ENCODE data around the gene MT1M.
A peak's percentile ranks its signal among the peaks of the same experiment; 100 is the strongest.
"Not testable (repeated sequence)": the region's sequence is repeated elsewhere in the genome, so short reads cannot be mapped to it uniquely, and the experiment has no call there.

MT1M gene

GRCh38 chr16:56652600-56652999 lies 20.1 kb downstream of the MT1M start:
- no peak for DNase-seq

- DNase-seq: no peak
Measured at GRCh38 chr16:56653218-56653617, 20.8 kb downstream of the MT1M start.

- peak; percentile 72 for DNase-seq
Measured at GRCh38 chr16:56657555-56658326, 25.3 kb downstream of the MT1M start, which contains the start of gene MT1F. Gene MT1F, plus strand, starts transcription at chr16:56657959. Its CDS starts 100 bp downstream, at chr16:56658059.

DNA sequence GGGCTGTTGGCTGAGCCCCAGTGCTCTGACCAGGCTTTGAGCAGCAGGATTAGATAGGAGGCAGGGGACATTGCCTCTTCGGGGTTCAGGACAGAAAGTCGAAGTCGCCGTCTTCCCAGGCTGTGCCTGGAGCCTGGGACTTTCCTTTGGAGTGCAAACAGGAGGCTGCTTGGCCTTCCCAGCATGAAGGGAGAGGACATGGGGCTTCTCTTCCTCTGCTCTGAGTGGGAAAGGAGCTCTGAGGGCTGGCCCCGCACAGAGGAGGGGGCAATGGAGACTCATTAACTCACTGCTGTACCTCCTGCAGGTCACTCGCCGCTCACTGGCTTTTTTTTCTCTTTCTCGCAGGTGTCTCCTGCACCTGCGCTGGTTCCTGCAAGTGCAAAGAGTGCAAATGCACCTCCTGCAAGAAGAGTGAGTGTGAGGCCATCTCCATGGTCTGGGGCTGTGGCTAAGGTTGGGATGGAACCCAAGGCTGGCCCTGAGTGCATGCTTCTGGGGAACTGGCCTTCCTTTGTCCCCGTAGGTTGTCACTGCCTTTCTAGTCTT lies 25.9 kb downstream of the MT1M start:
- no peak for DNase-seq

DNA sequence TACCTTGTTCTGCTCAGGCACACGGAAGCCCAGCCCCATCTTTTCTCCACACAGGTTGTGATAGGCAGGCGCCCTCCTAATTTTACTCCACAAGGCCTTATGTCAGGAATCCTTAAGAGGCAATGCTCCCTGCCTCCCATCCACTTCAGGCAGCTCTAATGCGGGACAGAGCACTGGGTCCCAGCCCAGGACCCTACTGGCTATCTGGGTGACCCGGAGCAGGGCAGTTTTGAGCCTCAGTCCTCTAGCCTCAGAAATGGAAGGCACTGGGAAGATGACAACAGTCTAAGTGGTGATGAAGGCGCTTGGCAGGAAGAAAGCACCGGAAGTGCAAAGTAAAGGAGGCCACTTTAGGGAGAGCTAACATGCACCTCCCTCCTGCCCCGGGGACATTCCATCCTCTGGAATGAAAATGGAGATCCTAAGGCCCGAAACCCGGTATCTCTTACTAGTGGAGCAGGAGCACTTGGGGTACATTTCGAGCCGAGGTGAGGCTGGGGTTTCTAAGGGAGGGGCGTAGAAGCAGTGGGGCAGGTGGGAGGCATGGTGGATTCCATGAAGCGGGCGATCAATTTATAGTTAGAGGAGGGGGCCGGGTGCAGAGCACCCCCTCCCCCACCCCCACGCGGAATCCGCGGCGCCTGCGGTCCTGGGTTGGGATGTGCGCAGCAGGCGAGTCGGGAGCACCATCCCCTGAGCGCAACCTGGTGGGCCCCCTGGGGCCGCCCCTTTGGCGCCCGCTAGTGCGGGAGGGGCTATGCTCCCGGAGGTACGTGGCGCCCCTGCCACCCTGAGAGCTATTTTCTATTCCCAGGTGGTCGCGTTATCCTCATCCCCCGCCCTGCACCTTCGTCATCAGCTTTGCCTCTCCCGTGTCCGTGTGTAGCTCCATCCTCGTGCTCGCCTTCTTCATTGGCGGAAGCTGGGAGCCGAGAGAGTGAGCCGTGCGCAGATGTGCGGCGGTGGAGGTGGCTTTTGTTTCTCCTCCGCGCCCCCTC lies 30.2 kb downstream of the MT1M start:
- DNase-seq: peak; percentile 54

DNA sequence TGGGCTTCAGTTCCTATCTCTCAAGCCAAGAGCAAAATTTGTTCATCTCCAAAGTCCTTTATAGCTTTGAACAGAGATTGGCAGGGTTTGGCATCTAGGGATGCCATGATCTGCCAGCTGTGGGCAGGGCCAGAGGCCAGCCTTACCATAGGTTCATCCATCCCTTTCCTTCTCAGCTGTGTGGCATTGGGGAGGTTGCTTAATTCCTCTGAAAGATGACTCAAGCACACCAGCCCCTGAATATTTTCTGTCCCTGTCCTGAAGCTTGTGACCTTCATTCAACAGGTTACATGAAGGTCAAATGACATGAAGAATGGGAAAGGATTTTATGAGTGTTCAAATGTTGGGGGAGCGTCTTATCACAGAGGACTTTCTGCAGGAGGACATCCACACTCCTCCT lies 32.0 kb downstream of the MT1M start:
- DNase-seq: no peak

DNA sequence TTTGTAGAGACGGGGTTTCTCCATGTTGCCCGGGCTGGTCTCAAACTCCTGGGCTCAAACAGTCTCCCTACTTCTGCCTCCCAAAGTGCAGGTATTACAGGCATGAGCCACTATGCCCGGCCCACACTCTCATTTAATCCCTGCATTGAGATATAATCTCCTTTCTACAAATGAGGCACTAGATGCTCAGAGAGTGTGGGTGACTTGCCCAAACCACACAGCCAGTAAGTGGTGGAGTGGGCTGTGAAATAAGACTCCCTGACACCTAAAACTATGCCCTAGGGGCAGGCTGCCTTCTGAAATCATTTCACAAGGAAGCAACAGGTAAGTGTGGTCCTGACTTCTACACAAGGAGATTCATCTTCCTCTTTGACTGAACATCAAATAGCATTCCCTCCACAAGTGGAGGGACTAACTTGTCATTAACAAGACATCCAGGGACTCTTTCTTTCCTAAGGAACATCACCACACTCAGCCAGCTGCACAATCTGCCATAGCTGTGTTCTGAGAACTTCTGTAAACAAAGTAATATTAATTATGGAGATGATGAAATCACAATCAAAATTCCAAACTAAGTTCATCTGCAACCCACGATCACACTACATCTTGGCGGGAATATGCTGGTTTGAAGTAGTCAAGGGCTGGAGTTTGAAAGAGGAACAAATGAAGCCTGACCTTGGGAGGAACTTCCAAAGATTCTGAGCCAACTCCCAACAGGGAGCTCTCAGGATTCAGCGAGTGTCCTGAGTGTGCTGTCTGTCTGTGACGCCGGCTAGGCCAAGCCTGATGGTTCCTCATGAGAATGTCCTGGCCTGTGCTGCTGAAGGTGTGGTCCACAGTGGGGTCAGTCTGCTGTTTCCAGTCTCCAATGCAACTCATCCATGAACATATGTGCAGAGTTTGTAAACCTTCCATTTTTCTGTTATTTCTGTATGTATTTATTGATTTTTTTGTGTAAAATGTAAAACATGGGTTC lies 33.1 kb downstream of the MT1M start:
- DNase-seq: not testable (repeated sequence)

DNA sequence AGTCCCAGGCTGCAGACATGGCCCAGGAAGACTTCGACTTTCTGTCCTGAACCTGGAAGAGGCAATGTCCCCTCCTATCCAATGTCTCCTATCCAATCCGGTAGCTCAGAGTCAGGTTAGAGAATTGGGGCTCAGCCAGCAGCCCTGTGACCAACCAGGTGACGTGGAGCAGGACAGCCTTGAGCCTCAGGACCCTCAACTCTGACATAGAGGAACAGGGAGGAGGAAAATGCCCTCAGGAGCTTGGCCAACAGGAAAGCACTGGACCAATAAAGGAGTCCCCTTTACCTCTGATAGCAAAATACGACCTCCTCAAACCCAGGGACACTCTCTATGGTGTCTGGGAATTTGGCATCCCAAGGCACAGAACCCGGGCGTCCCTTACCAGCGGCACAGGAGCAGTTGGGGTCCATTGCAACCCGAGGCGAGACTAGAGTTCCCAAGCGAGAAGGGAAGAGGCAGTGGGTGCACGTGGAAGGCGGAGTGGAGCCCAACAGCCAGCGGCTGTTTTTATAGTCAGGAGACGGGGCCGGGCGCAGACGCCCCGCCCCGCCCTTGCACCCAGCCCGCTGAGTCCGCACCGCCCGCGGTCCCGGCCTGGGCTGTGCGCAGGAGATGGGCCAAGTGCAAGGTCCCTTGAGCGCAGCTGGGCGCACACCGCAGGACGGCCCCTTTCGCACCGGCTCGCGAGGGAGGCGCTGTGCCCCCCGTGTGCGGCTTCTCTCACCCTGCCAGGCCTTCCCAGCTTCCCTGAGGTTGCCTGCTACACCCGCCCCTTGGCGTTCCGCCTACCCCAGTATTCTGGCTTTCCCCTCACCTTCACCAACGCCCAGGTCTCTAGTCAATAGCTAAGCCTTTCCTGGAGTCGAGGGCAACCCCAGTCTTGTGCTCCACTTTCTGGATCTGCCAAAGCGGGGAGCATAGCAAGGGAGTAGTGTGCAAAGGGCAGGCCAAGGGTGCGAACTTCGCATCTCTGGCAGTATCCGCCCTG lies 35.4 kb downstream of the MT1M start, which contains the start of gene MT1G:
Gene MT1G, minus strand, starts transcription at position 485 of the 991 bp plus-strand sequence. Its CDS starts 72 bp downstream, at position 413.
- DNase-seq: peak; percentile 43

DNA sequence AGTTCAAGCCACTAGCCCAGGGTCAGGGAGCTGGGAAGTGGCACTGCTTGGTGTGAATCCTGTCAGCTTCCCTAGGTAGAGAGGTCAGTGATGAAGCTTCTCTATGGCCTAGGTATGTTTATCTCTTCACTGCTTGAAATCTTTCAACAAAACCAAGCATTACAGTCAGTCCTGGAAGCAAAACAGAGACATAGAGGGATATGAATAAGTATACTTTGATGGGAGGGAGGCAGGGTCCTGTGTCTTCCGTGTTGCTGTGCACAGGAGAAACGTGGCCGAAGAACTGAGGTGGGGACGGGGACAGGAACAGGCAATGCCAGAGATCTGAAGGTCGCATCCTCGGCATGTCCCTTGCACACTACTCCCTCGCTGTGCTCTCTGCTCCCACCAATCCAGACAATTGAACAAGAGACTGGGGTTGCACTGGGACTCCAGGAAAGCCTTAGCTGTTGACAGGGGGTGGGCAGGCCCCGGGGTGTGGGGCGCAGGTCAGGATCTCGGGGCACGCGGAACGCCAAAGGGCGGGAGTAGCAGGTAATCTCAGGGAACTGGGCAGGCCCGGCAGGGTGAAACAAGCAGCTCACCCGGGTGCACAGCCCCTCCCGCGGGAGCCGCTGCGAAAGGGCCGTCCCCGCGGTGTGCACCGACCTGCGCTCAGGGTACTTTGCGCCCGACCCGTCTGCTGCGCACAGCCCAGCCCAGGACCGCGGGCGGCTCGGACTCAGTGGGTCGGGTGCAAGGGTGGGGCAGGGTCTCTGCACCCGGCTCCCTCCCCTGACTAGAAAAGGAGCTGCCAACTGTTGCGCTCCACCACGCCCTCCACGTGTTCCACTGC lies 36.8 kb downstream of the MT1M start, which contains the start of gene MT1H:
Gene MT1H, plus strand, starts transcription at position 810 of the 835 bp plus-strand sequence. CDS start 71 bp downstream, outside the sequence.
- DNase-seq: peak; percentile 25

GRCh38 chr16:56669840-56670619 lies 37.6 kb downstream of the MT1M start:
- no peak for DNase-seq

GRCh38 chr16:56670620-56670934 lies 38.1 kb downstream of the MT1M start:
- DNase-seq: no peak

DNA sequence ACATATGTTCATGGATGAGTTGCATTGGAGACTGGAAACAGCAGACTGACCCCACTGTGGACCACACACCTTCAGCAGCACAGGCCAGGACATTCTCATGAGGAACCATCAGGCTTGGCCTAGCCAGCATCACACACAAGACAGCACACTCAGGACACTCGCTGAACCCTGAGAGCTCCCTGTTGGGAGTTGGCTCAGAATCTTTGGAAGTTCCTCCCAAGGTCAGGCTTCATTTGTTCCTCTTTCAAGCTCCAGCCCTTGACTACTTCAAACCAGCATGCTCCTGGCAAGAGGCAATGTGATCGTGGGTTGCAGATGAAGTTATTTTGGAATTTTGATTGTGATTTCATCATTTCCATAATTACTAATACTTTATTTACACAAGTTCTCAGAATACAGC lies 39.2 kb downstream of the MT1M start:
- DNase-seq: not testable (repeated sequence)

DNA sequence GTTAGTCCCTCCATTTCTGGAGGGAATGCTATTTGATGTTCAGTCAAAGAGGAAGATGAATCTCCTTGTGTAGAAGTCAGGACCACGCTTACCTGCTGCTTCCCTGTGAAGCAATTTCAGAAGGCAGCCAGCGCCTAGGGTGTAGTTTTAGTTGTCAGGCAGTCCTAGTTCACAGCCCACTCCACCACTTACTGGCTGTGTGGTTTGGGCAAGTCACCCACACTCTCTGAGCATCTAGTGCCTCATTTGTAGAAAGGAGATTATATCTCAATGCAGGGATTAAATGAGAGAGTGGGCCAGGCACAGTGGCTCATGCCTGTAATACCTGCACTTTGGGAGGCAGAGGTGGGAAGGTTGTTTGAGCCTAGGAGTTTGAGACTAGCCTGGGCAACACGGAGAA lies 39.7 kb downstream of the MT1M start:
- not testable (repeated sequence) for DNase-seq

- DNase-seq: no peak
Measured at GRCh38 chr16:56672761-56673536, 40.5 kb downstream of the MT1M start.

- no peak for DNase-seq
Measured at GRCh38 chr16:56673921-56674320, 41.5 kb downstream of the MT1M start.

DNA sequence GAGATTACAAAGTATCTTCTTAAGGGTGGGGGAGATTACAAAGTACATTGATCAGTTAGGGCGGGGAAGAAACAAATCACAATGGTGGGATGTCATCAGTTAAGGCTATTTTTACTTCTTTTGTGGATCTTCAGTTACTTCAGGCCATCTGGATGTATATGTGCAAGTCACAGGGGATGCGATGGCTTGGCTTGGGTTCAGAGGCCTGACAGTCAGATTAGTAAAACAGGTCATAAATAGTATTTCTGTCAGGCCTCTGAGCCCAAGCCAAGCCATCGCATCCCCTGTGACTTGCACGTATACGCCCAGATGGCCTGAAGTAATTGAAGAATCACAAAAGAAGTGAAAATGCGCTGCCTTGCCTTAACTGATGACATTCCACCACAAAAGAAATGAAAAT lies 42.1 kb downstream of the MT1M start:
- not testable (repeated sequence) for DNase-seq

DNA sequence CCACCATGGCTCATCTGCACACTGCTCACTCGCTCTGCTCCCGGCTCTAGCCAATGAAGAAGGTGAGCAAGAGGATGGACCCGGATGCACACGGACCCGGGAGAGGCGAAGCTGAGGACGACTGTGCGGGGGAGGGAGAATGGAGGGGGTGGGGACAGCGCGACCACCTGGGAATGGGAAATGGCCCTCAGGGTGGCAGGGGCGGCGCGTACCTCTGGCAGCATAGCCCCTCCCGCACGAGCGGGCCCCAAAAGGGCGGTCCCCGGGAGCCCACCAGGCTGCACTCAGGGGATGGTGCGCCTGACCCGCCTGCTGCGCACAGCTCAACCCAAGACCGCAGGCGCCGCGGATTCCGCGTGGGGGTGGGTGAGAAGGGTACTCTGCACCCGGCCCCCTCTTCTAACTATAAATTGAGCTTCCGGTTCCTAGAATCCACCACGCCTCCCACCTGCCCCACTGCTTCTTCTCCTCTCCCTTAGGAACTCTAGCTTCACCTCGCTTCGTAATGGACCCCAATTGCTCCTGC lies 43.3 kb downstream of the MT1M start:
- peak; percentile 71 for DNase-seq

DNA sequence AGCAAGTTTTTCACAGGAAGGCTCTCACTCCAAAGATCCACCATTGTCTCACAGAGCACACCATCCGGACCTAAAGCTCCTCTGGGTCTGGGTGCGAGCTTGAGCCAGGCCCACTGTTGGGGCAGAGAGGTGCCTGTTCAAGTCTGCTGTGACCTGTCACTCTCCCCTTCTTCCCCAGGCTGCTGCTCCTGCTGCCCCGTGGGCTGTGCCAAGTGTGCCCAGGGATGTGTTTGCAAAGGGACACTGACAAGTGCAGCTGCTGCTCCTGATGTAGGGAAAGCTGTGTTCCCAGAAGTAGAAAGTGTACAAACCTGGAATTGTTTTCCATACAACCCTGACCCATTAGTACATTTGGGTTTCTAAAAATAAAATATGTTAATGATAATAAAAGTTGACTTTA lies 45.0 kb downstream of the MT1M start:
- DNase-seq: no peak
